HepG2 (cell line): Measurements from ENCODE around the gene APBB3. TPM values are rescaled to one million over a fixed set of nuclear protein-coding genes. Genes with fewer than 3 reads are reported as not detected.

Experiments
- ATAC-seq: fragments of 200-7000 bp; cut with Tn5 transposase; 3 replicates; pipeline ENCODE4 v1.9.1; 2020; ENCODE audit warnings: mild to moderate bottlenecking, moderate library complexity
- BruUV-seq: library from RNA; stranded (reverse); fragments of 400-500 nt; replicated peaks from 2 replicates; lab custom pipeline; 2021; lab: Mats Ljungman, UMichigan
- CTCF ChIA-PET: fragments of 300-600 bp; formaldehyde crosslinking; extraction: SDS; loops from one replicate; lab custom pipeline; 2021; ENCODE audit warnings: low total read pairs, inconsistent platforms, low intra/inter-chr PET ratio; lab: Yijun Ruan, JAX
- POLR2A ChIA-PET: fragments of 350-600 bp; sonication (Branson Sonifier 250); formaldehyde crosslinking; loops from one replicate; lab custom pipeline; 2020; ENCODE audit warnings: antibody characterized with exemption, inconsistent platforms; lab: Yijun Ruan, JAX
- DNase-seq: peaks from one replicate; pipeline ENCODE4 v3.0.0-alpha.2; 2015; ENCODE audit warnings: low spot score
- FAIRE-seq: peaks from 3 replicates; lab custom pipeline; 2011; peaks lifted over from hg19 to GRCh38; lab: Jason Lieb, UNC
- H2AFZ ChIP-seq: one replicate; pipeline ENCODE4 v1.6.1; 2011; ENCODE audit warnings: low read length, inconsistent platforms
- H3K27ac ChIP-seq: fragments of 300-600 bp; 3 replicates; pipeline ENCODE4 v1.8.0; 2011; ENCODE audit warnings: mixed run types, mild to moderate bottlenecking, mixed read lengths, low read length, inconsistent platforms; ENCODE audit not compliant: insufficient read depth; ENCODE audit errors: extremely low read length
- H3K27me3 ChIP-seq, 2 experiments: fragments of 200-600 bp in 1 of 2; 2 replicates in 1 of 2; 3 replicates in 1 of 2; pipeline versions ENCODE4 v1.6.0 to v1.8.0; 2011; ENCODE audit warnings: low read length in 2 of 2, mild to moderate bottlenecking in 2 of 2, moderate library complexity in 2 of 2, inconsistent platforms in 1 of 2; ENCODE audit not compliant: insufficient read depth in 2 of 2, control insufficient read depth in 1 of 2
- H3K36me3 ChIP-seq, 2 experiments: fragments of 200-600 bp in 1 of 2; replicated peaks in 1 of 2; 2 replicates in 1 of 2; 3 replicates in 1 of 2; pipeline versions ENCODE4 v1.5.1 to v1.8.0; 2011; ENCODE audit warnings: low read length in 2 of 2, inconsistent platforms in 1 of 2; ENCODE audit not compliant: insufficient read depth in 2 of 2, control insufficient read depth in 1 of 2
- H3K4me1 ChIP-seq: 2 replicates; pipeline ENCODE4 v1.5.1; 2012; ENCODE audit warnings: low read length, inconsistent platforms; ENCODE audit not compliant: insufficient read depth
- H3K4me2 ChIP-seq: 2 replicates; pipeline ENCODE4 v1.6.0; 2011; ENCODE audit warnings: low read depth, low read length, inconsistent platforms
- H3K4me3 ChIP-seq, 3 experiments: fragments of 200-600 bp in 1 of 3; sonication (generic), shearing (Covaris generic) in 1 of 3; replicated peaks in 1 of 3; 2 replicates each; pipeline ENCODE4 v1.5.1; 2011 to 2016; ENCODE audit warnings: low read length in 3 of 3, inconsistent platforms in 2 of 3, low read depth in 2 of 3, mild to moderate bottlenecking in 2 of 3, control low read depth in 1 of 3, mixed read lengths in 1 of 3; ENCODE audit not compliant: insufficient read depth in 1 of 3
- H3K79me2 ChIP-seq: one replicate; pipeline ENCODE4 v1.6.1; 2011; ENCODE audit warnings: low read length, inconsistent platforms; ENCODE audit not compliant: insufficient read depth
- H3K9ac ChIP-seq: 2 replicates; pipeline ENCODE4 v1.6.0; 2011; ENCODE audit warnings: mild to moderate bottlenecking, low read depth, low read length, inconsistent platforms; ENCODE audit not compliant: insufficient read depth
- H3K9me3 ChIP-seq: 2 replicates; pipeline ENCODE4 v1.5.1; 2012; ENCODE audit warnings: mild to moderate bottlenecking, low read length
- H4K20me1 ChIP-seq: 2 replicates; pipeline ENCODE4 v1.6.0; 2011; ENCODE audit warnings: inconsistent platforms, mild to moderate bottlenecking, low read length, moderate library complexity; ENCODE audit not compliant: insufficient read depth
- CC2D1A ChIP-seq: sonication (generic); formaldehyde crosslinking; IDR thresholded peaks from 2 replicates; pipeline ENCODE4 v1.8.1; 2023; ENCODE audit warnings: mild to moderate bottlenecking, missing genetic modification reagents
- JDP2 ChIP-seq: sonication (generic); formaldehyde crosslinking; IDR thresholded peaks from 2 replicates; pipeline ENCODE4 v1.8.1; 2022; ENCODE audit warnings: missing genetic modification reagents, borderline replicate concordance
- KLF12 ChIP-seq: sonication (generic); formaldehyde crosslinking; IDR thresholded peaks from 2 replicates; pipeline ENCODE4 v1.4.0; 2020; ENCODE audit warnings: missing genetic modification reagents, borderline replicate concordance
- MYNN ChIP-seq: sonication (generic); formaldehyde crosslinking; IDR thresholded peaks from 2 replicates; pipeline ENCODE4 v1.4.0; 2020; ENCODE audit warnings: mild to moderate bottlenecking, low read depth, missing genetic modification reagents
- NFRKB ChIP-seq: fragments of 450-650 bp; IDR thresholded peaks from 2 replicates; pipeline ENCODE4 v1.6.1; 2017
- NPAS2 ChIP-seq: sonication (generic); formaldehyde crosslinking; IDR thresholded peaks from 2 replicates; pipeline ENCODE4 v1.8.0; 2022; ENCODE audit warnings: mild to moderate bottlenecking, missing genetic modification reagents, borderline replicate concordance
- RBM39 ChIP-seq: fragments of 200-400 bp; formaldehyde crosslinking; IDR thresholded peaks from one replicate; pipeline ENCODE4 v1.6.1; 2018; ENCODE audit warnings: antibody characterized with exemption, mild to moderate bottlenecking, low read depth, low read length; ENCODE audit not compliant: poor library complexity, severe bottlenecking
- RFX1 ChIP-seq: fragments of 450-650 bp; IDR thresholded peaks from 2 replicates; pipeline ENCODE4 v1.6.1; 2017
- THAP8 ChIP-seq: sonication (generic); formaldehyde crosslinking; IDR thresholded peaks from 2 replicates; pipeline ENCODE4 v1.5.1; 2020; ENCODE audit warnings: missing genetic modification reagents, mild to moderate bottlenecking, borderline replicate concordance
- ZNF337 ChIP-seq: sonication (generic); formaldehyde crosslinking; IDR thresholded peaks from 2 replicates; pipeline ENCODE4 v1.5.1; 2020; ENCODE audit warnings: missing genetic modification reagents, low read depth, mild to moderate bottlenecking, borderline replicate concordance
- ZNF383 ChIP-seq: sonication (generic); formaldehyde crosslinking; IDR thresholded peaks from 2 replicates; pipeline ENCODE4 v1.4.0; 2020; ENCODE audit warnings: missing genetic modification reagents, mild to moderate bottlenecking, borderline replicate concordance
- ZNF446 ChIP-seq: sonication (generic); formaldehyde crosslinking; IDR thresholded peaks from 2 replicates; pipeline ENCODE4 v1.5.0; 2020; ENCODE audit warnings: mild to moderate bottlenecking, missing genetic modification reagents
- ZNF496 ChIP-seq: sonication (generic); formaldehyde crosslinking; IDR thresholded peaks from 2 replicates; pipeline ENCODE4 v1.8.1; 2023; ENCODE audit warnings: mild to moderate bottlenecking, moderate library complexity, missing genetic modification reagents; ENCODE audit not compliant: insufficient replicate concordance
- WGBS: methylation state at CpG from one replicate; pipeline ENCODE4 v1.1.6; 2017; ENCODE audit warnings: low lambda C conversion rate; 5-methylcytosine and 5-hydroxymethylcytosine counted together
- in situ Hi-C: cut with HindIII; loops from 2 replicates; pipeline ENCODE4 v1.10.0; 2017; ENCODE audit warnings: low pct_unique_long_range_greater_than_20kb; ENCODE audit not compliant: extremely low pct_ligation_motif_present
- intact Hi-C: fragments of 100-400 bp; cut with micrococcal nuclease; formaldehyde crosslinking; loops from one replicate; pipeline ENCODE4 v1.10.0; 2022; ENCODE audit not compliant: unreplicated experiment
- polyA plus RNA-seq, 8 experiments: library from polyadenylated mRNA; depleted of rRNA in 3 of 8; stranded (reverse) in 7 of 8; unstranded in 1 of 8; fragments of >200 nt; fragmentation: Illumina TruSeq in 4 of 8; extraction: Trizol in 4 of 8; gene quantifications; 2 replicates each; pipeline versions ENCODE4 v1.2.1 to v1.2.3, GENCODE V29; 2011 to 2016; ENCODE audit warnings: low read depth in 4 of 8, missing spikeins in 1 of 8, mixed read lengths in 1 of 8; ENCODE audit not compliant: insufficient read depth in 1 of 8
- total RNA-seq, 5 experiments: library from RNA; depleted of rRNA; stranded (reverse); fragments of >200 nt; fragmentation: Illumina TruSeq; extraction: Trizol; gene quantifications; 2 replicates each; pipeline ENCODE4 v1.2.3, GENCODE V29; 2016; ENCODE audit warnings: low read depth in 1 of 5

The APBB3 gene
- total and polyA plus RNA-seq, 2 of the 13 experiments (the other 11 are each of a cell fraction or from before 2014, with no cell fraction given), result 0.38 to 0.78 TPM

GRCh38 chr5:140565024-140565779 is 804 bp upstream of the APBB3 start:
- ChIA-PET POLR2A (interaction anchor here (2.5 kb wide), 1 partner anchor 8 kb away, joined by 7 read pairs; the partner anchor contains the start of gene SRA1), CTCF (no interaction called here)
- H3K36me3 ChIP-seq, result no peaks in the 10 kb centered on the region
- intact Hi-C loops, result no loop called here
- H2AFZ ChIP-seq, result no peak overlapping the region
- no peak for FAIRE-seq
- H3K4me3 ChIP-seq, result no peak overlapping the region
- DNase-seq, result no peak
- peaks cover 19% of the 10 kb centered on the region for H3K4me1 ChIP-seq
- in situ Hi-C loops, result loop anchor here (10.0 kb wide), 1 partner anchor 160 kb away; no protein-coding TSS in a partner anchor
- ATAC-seq, result no peak
- TF ChIP-seq KLF12 (CRISPR knock-in tag) (no peak), THAP8 (no peak), ZNF496 (CRISPR knock-in tag) (no peak), JDP2 (CRISPR knock-in tag) (no peak)
- H3K27me3 ChIP-seq, result peaks cover 0 to 5% of the 10 kb centered on the region in 2 experiments; a peak in 1 of 5 replicates
- BruUV-seq, result TSS peak; percentile 63
- 0 out of 2 replicates have a peak overlapping the region, but pooled peaks have one; percentile 54 for H3K9ac ChIP-seq
- peak overlapping the region; percentile 90 for H3K4me2 ChIP-seq
- WGBS, result 84% methylated on average over 13 of the region's 13 CpGs
- H3K79me2 ChIP-seq, result no peaks in the 10 kb centered on the region
- H3K27ac ChIP-seq, result no peak overlapping the region
- H4K20me1 ChIP-seq, result no peaks in the 10 kb centered on the region
- no peaks in the 10 kb centered on the region for H3K9me3 ChIP-seq

- peak overlapping the region; percentile 19; the same call in 1 of the 2 replicates for H3K9ac ChIP-seq
- 38% methylated on average over 7 of the region's 8 CpGs for WGBS
- intact Hi-C loops (no loop called here), in situ Hi-C loops (loop anchor here (5.0 to 10.0 kb wide), 2 partner anchors 69 to 161 kb away; partner anchors contain the start of gene CD14)
- H3K4me3 ChIP-seq, result peak overlapping the region; percentile 43 to 70 (median 46); a peak in 5 of 6 replicates
- H2AFZ ChIP-seq, result peak overlapping the region; percentile 48
- H3K4me1 ChIP-seq, result peaks cover 18% of the 10 kb centered on the region
- no peak overlapping the region for H3K27ac ChIP-seq
- no peaks in the 10 kb centered on the region for H3K36me3 ChIP-seq
- DNase-seq (no peak), FAIRE-seq (no peak), ATAC-seq (peak; percentile 8; the same call in 2 of the 3 replicates)
- no peaks in the 10 kb centered on the region for H4K20me1 ChIP-seq
- H3K9me3 ChIP-seq, result no peaks in the 10 kb centered on the region
- no TSS peak for BruUV-seq
- CTCF ChIA-PET, result no interaction called here
- peaks cover 0 to 5% of the 10 kb centered on the region in 2 experiments; a peak in 1 of 5 replicates for H3K27me3 ChIP-seq
- POLR2A ChIA-PET, result interaction anchor here (0.9 to 1.5 kb wide), 4 partner anchors 17 to 162 kb away, joined by 3 to 11 read pairs (median 6); partner anchors contain the start of genes EIF4EBP3, IK and NDUFA2
- no peaks in the 10 kb centered on the region for H3K79me2 ChIP-seq
- peak overlapping the region; percentile 90 for H3K4me2 ChIP-seq
- no peak for TF ChIP-seq RBM39
- TF ChIP-seq ZNF383 (CRISPR knock-in tag), result no peak
- no peak for TF ChIP-seq MYNN (CRISPR knock-in tag)
- no peak for TF ChIP-seq ZNF446 (CRISPR knock-in tag)
- TF ChIP-seq ZNF337 (CRISPR knock-in tag), result no peak
- TF ChIP-seq NPAS2 (CRISPR knock-in tag), result no peak
- no peak for TF ChIP-seq CC2D1A
- no peak for TF ChIP-seq RFX1
- TF ChIP-seq NFRKB, result no peak
Observed at GRCh38 chr5:140563596-140563995, 802 bp downstream of the APBB3 start.
